Upper lobe of left lung (tissue), 4 donors: Measurements from ENCODE around the gene ARHGEF19.

ENCODE experiments used
- CTCF ChIP-seq, 6 experiments: fragments of 450-650 bp in 4 of 6; fragments of 200-600 bp in 2 of 6; sonication (generic) in 2 of 6; IDR thresholded peaks; one replicate each; pipeline ENCODE4 v1.5.1; 2016 to 2019; ENCODE audit warnings: antibody characterized with exemption in 6 of 6
- POLR2A ChIP-seq, 4 donors: fragments of 450-650 bp; IDR thresholded peaks; one replicate each; pipeline ENCODE4 v1.5.1; 2016 to 2017; ENCODE audit warnings: antibody characterized with exemption in 4 of 4, mild to moderate bottlenecking in 2 of 4
- POLR2AphosphoS5 ChIP-seq, 2 donors: sonication (generic); formaldehyde crosslinking; IDR thresholded peaks; one replicate each; pipeline ENCODE4 v1.5.1; 2017; ENCODE audit warnings: antibody characterized with exemption in 2 of 2

GRCh38 chr1:16161717-16162116, 50.7 kb downstream of the ARHGEF19 start:
- TF ChIP-seq POLR2AphosphoS5 (IDR thresholded peaks at IDR 0.05) (no peak), CTCF (IDR thresholded peaks at IDR 0.05) (no peak), POLR2A (IDR thresholded peaks at IDR 0.05) (no peak)
